ENCODE measurements around the gene UBE2I. TPM values are rescaled to one million over a fixed set of nuclear protein-coding genes. Genes with fewer than 3 reads are reported as not detected.

UBE2I gene
- total and polyA plus RNA-seq, 2 of the 4 experiments (the other 2 are of a cell fraction), result 30.8 to 140 TPM

GRCh38 chr16:1312467-1312816 is 3.0 kb downstream of the UBE2I start:
- H4K20me1 ChIP-seq (ENCODE audit: insufficient read depth, low read length), result peaks cover 75% of the 10 kb centered on the region
- TF ChIP-seq POLR2A (IDR thresholded peaks at IDR 0.05; ENCODE audit: low read depth, low read length), result no peak
- TF ChIP-seq RFX5 (IDR thresholded peaks at IDR 0.05; ENCODE audit: low read depth, low read length), result no peak
- no peak for TF ChIP-seq RAD21 (IDR thresholded peaks at IDR 0.05; ENCODE audit: low read length)
- TF ChIP-seq SMC3 (IDR thresholded peaks at IDR 0.05; ENCODE audit: low read depth, low read length), result no peak
- no peak for TF ChIP-seq NFE2L2 (IDR thresholded peaks at IDR 0.05; ENCODE audit: low read depth, low read length)
- no peak for TF ChIP-seq CEBPB (IDR thresholded peaks at IDR 0.05; ENCODE audit: low read depth, low read length)
- TF ChIP-seq RCOR1 (IDR thresholded peaks at IDR 0.05; ENCODE audit: insufficient replicate concordance, low read length), result no peak
- TF ChIP-seq BHLHE40 (IDR thresholded peaks at IDR 0.05; ENCODE audit: low read depth, low read length), result no peak
- no peak for TF ChIP-seq CTCF (conservative IDR thresholded peaks at IDR 0.05; ENCODE audit: low read depth, low read length)
- no peak for TF ChIP-seq MXI1 (IDR thresholded peaks at IDR 0.05; ENCODE audit: borderline replicate concordance, low read depth, low read length)
- TF ChIP-seq MAFK (IDR thresholded peaks at IDR 0.05; ENCODE audit: low read depth, low read length), result no peak
- no peak for TF ChIP-seq MAZ (IDR thresholded peaks at IDR 0.05; ENCODE audit: borderline replicate concordance, low read depth, low read length)
- no peak overlapping the region for H3K9ac ChIP-seq (ENCODE audit: low read depth, low read length)
- no peak overlapping the region for H3K14ac ChIP-seq (replicated peaks; ENCODE audit: low read depth, low read length)
- no peak overlapping the region for H2BK15ac ChIP-seq (ENCODE audit: low read depth, low read length)
- H4K91ac ChIP-seq (ENCODE audit: insufficient read depth, low read depth, low read length), result no peak overlapping the region
- H3K4me3 ChIP-seq (ENCODE audit: insufficient read depth, low read depth, low read length), result no peak overlapping the region
- H3K79me1 ChIP-seq (ENCODE audit: low read depth in 1 of 2, low read length in 2 of 2), result peaks cover 3 to 35% of the 10 kb centered on the region in 2 experiments
- 86% methylated on average over 14 of the region's 16 CpGs; no CpG with 5 or more reads in 1 of the 2 experiments for WGBS, 2 experiments (ENCODE audit: extremely low coverage in 2 of 2, insufficient read length in 1 of 2)
- no peak overlapping the region for H3K27ac ChIP-seq (ENCODE audit: insufficient read depth, low read length)
- H3K56ac ChIP-seq (ENCODE audit: extremely low read depth, insufficient read depth, low read length), result no peak overlapping the region
- in situ Hi-C loops (cut with MboI; ENCODE audit: low sequenced_read_pairs) (no loop called here), intact Hi-C loops (cut with micrococcal nuclease) (no loop called here), dilution Hi-C loops (cut with HindIII; ENCODE audit: low sequenced_read_pairs, unreplicated experiment) (no loop called here)
- ATAC-seq (ENCODE audit: low read depth) (no peak), DNase-seq (no peak)
- H3K9me3 ChIP-seq (ENCODE audit: control insufficient read depth, insufficient read depth, low read length), result no peaks in the 10 kb centered on the region
- no peak overlapping the region for H2BK5ac ChIP-seq (ENCODE audit: low read depth, low read length, poor library complexity, severe bottlenecking)
- peaks cover 15% of the 10 kb centered on the region for H3K4me1 ChIP-seq (ENCODE audit: control insufficient read depth, insufficient read depth, low read length)
- no peak overlapping the region for H4K5ac ChIP-seq (ENCODE audit: low read depth, low read length)
- H2BK20ac ChIP-seq (ENCODE audit: low read depth, low read length), result no peak overlapping the region
- H2AK5ac ChIP-seq (ENCODE audit: low read depth, low read length), result no peak overlapping the region
- H3K23ac ChIP-seq (ENCODE audit: low read depth, low read length), result no peak overlapping the region; the same call in 1 of the 2 replicates
- no peak overlapping the region for H3K18ac ChIP-seq (ENCODE audit: low read depth, low read length)
- POLR2A ChIA-PET (ENCODE audit: unreplicated experiment), result no interaction called here
- H3K4me2 ChIP-seq (ENCODE audit: low read depth, low read length), result no peak overlapping the region; the same call in 1 of the 2 replicates
- CTCF ChIA-PET, result no interaction called here
- H2BK120ac ChIP-seq (ENCODE audit: low read depth, low read length), result no peak overlapping the region
- H3K9me1 ChIP-seq (ENCODE audit: insufficient read depth, low read length), result peaks cover 8% of the 10 kb centered on the region
- no peaks in the 10 kb centered on the region for H3K27me3 ChIP-seq (ENCODE audit: control insufficient read depth, insufficient read depth, low read length)
- H2AK9ac ChIP-seq (replicated peaks; ENCODE audit: low read depth, low read length, poor library complexity), result no peak overlapping the region
- no peak overlapping the region for H2AFZ ChIP-seq (replicated peaks; ENCODE audit: low read length, poor library complexity)
- H3K4ac ChIP-seq (ENCODE audit: low read depth, low read length), result no peak overlapping the region
- peaks cover 44% of the 10 kb centered on the region for H3K36me3 ChIP-seq (ENCODE audit: control insufficient read depth, insufficient read depth, low read length)
- H4K8ac ChIP-seq (ENCODE audit: low read depth in 2 of 2, low read length in 2 of 2), result no peak overlapping the region
- BruUV-seq (replicated peaks), result no TSS peak
